GM12891 (cell line): ENCODE results near the gene LRRC7.

Experiments used
- DNase-seq: peaks from one replicate; pipeline ENCODE4 v3.0.0; 2011; ENCODE audit warnings: low spot score; ENCODE audit not compliant: insufficient read length
- FAIRE-seq: peaks from 2 replicates; lab custom pipeline; 2011; peaks lifted over from hg19 to GRCh38; lab: Jason Lieb, UNC
- PAX5 ChIP-seq: IDR thresholded peaks from 2 replicates; pipeline ENCODE4 v1.6.1; 2011; ENCODE audit warnings: low read length, moderate library complexity, mild to moderate bottlenecking; ENCODE audit not compliant: insufficient read depth, severe bottlenecking
- POLR2A ChIP-seq: IDR thresholded peaks from 2 replicates; pipeline ENCODE4 v1.6.1; 2011; ENCODE audit warnings: low read depth, low read length, control low read depth
- POLR2AphosphoS5 ChIP-seq: IDR thresholded peaks from 2 replicates; pipeline ENCODE4 v1.6.1; 2011; ENCODE audit warnings: low read depth, low read length, control low read depth
- POU2F2 ChIP-seq: IDR thresholded peaks from 2 replicates; pipeline ENCODE4 v1.6.1; 2011; ENCODE audit warnings: low read depth, mild to moderate bottlenecking, control low read depth, low read length, moderate library complexity
- SPI1 ChIP-seq: IDR thresholded peaks from 2 replicates; pipeline ENCODE4 v1.6.1; 2011; ENCODE audit warnings: low read depth, low read length, control low read depth
- TAF1 ChIP-seq: IDR thresholded peaks from 2 replicates; pipeline ENCODE4 v1.6.1; 2011; ENCODE audit warnings: low read depth, low read length, control low read depth

The LRRC7 gene

GRCh38 chr1:70150444-70150843 is 582.7 kb downstream of the LRRC7 start:
- FAIRE-seq: no peak
- no peak for DNase-seq
- TF ChIP-seq POLR2AphosphoS5 (no peak), SPI1 (no peak), PAX5 (no peak), POLR2A (no peak), TAF1 (no peak), POU2F2 (no peak)

- TF ChIP-seq POLR2AphosphoS5 (no peak), POU2F2 (no peak), TAF1 (no peak), POLR2A (no peak), PAX5 (no peak), SPI1 (no peak)
- FAIRE-seq (no peak), DNase-seq (no peak)
Observed at GRCh38 chr1:70153739-70154138, 586.0 kb downstream of the LRRC7 start.

- FAIRE-seq: no peak
- no peak for TF ChIP-seq SPI1
- no peak for TF ChIP-seq POU2F2
- no peak for TF ChIP-seq POLR2A
- TF ChIP-seq PAX5: no peak
- TF ChIP-seq POLR2AphosphoS5: no peak
- no peak for TF ChIP-seq TAF1
- no peak for DNase-seq
Observed at GRCh38 chr1:70156529-70157120, 588.9 kb downstream of the LRRC7 start.

- TF ChIP-seq POU2F2: no peak
- FAIRE-seq (no peak), DNase-seq (no peak)
Observed at GRCh38 chr1:70164350-70164749, 596.6 kb downstream of the LRRC7 start.

- no peak for TF ChIP-seq POLR2AphosphoS5
- no peak for TF ChIP-seq POLR2A
- TF ChIP-seq PAX5: no peak
- TF ChIP-seq SPI1: no peak
- TF ChIP-seq POU2F2: no peak
- TF ChIP-seq TAF1: no peak
- DNase-seq (no peak), FAIRE-seq (no peak)
Observed at GRCh38 chr1:70168283-70168682, 600.6 kb downstream of the LRRC7 start.

- FAIRE-seq (no peak), DNase-seq (no peak)
- TF ChIP-seq POU2F2 (no peak), PAX5 (no peak), SPI1 (no peak), POLR2A (no peak), TAF1 (no peak), POLR2AphosphoS5 (no peak)
Observed at GRCh38 chr1:70169018-70169839, 601.5 kb downstream of the LRRC7 start.

GRCh38 chr1:70171512-70171911 is 603.8 kb downstream of the LRRC7 start:
- FAIRE-seq: no peak
- DNase-seq: no peak
- no peak for TF ChIP-seq TAF1
- TF ChIP-seq POU2F2: no peak
- no peak for TF ChIP-seq POLR2AphosphoS5
- no peak for TF ChIP-seq PAX5
- TF ChIP-seq SPI1: no peak
- TF ChIP-seq POLR2A: no peak
